GM13976 (cell line): ENCODE results near the gene ASH1L.

ENCODE experiments used
- DNase-seq: peaks from one replicate; pipeline ENCODE4 v3.0.0; 2012; ENCODE audit warnings: low spot score
- CTCF ChIP-seq: IDR thresholded peaks from 2 replicates; pipeline ENCODE4 v1.5.1; 2012; ENCODE audit warnings: borderline replicate concordance, mild to moderate bottlenecking; ENCODE audit not compliant: insufficient read depth; ENCODE audit errors: extremely low read depth, missing control alignments, control extremely low read depth
- in situ Hi-C: fragments of 300-500 bp; cut with MboI; formaldehyde crosslinking; loops from one replicate; pipeline ENCODE4 v1.12.0; 2022; ENCODE audit warnings: low sequenced_read_pairs, mixed read lengths, inconsistent platforms; ENCODE audit not compliant: unreplicated experiment

The ASH1L gene

GRCh38 chr1:155537193-155537592 is 25.4 kb downstream of the ASH1L start:
- DNase-seq = no peak
- in situ Hi-C loops = no loop called here
- TF ChIP-seq CTCF = no peak

DNA sequence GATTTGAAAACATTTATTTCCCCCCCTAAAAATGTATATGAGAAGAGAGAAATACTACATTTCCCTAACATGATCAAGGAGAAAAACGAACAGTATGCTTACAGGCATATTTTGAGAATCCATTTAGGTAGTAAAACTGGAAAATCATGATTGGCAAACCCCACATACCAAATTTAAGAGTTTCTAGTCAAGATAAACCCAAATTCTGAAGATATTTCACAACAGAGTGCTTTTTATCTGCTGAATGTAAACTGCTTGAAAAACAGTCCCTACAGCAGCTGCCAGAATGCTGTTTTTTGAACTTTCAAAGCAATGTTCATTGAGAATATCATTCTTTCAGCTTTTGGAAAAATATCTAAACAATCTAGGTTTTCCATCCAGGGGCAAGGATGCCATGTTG is 31.0 kb downstream of the ASH1L start:
- DNase-seq = no peak
- in situ Hi-C loops = no loop called here
- TF ChIP-seq CTCF = no peak

GRCh38 chr1:155529929-155530328 is 32.7 kb downstream of the ASH1L start:
- no peak for TF ChIP-seq CTCF
- DNase-seq = no peak
- in situ Hi-C loops = no loop called here

DNA sequence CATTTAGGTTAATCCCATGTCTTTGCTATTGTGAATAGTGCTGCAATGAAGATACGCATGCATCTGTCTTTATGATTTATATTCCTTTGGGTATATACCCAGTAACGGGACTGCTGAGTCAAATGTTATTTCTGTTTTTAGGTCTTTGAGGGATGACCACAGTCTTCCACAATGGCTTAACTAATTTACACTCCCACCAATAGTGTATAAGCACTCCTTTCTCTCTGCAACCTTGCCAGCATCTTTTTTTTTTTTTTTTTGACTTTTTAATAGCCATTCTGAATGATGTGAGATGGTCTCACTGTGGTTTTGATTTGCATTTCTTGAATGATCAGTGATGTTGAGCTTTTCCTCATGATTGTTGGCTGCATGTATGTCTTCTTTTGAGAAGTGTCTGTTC is 33.5 kb downstream of the ASH1L start:
- no peak for TF ChIP-seq CTCF
- in situ Hi-C loops = no loop called here

GRCh38 chr1:155527677-155528076 is 34.9 kb downstream of the ASH1L start:
- no peak for TF ChIP-seq CTCF
- no peak for DNase-seq
- in situ Hi-C loops = no loop called here

More for the DNA sequence above, 33.5 kb downstream of the ASH1L start:
- no peak for DNase-seq

DNA sequence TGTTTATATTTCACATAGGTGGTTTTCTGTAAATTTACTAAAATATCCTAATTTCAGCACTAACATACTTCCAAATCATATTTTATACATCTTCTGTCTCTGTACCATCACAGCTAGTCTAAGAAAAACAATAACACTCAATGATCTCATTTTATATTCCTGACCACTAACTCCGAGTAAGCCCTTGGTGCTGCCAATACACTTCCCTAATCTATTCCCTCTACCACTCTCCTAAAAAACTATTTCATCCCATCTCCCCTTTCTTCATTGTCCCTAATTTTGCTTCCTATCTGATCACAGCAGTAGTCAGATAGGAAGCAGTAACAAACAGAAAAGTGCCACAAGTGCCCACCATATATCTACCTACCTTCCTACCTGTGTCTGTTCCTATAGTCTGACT is 36.2 kb downstream of the ASH1L start:
- in situ Hi-C loops = no loop called here
- DNase-seq = no peak
- no peak for TF ChIP-seq CTCF

- in situ Hi-C loops = no loop called here
- no peak for DNase-seq
- TF ChIP-seq CTCF = no peak
Measured at GRCh38 chr1:155522069-155522468, 40.5 kb downstream of the ASH1L start.
